Measurements from ENCODE around the gene S100A10. TPM values are rescaled to one million over a fixed set of nuclear protein-coding genes. Genes with fewer than 3 reads are reported as not detected.

Gene S100A10
- polyA plus RNA-seq, 1 experiment = 200 TPM

GRCh38 chr1:151953409-151954094, 40.1 kb downstream of the S100A10 start:
- ChIA-PET POLR2A (no interaction called here), CTCF (interaction anchor here (1.3 to 2.4 kb wide), 3 partner anchors 15 to 47 kb away, joined by 4 to 17 read pairs (median 4); no protein-coding TSS in a partner anchor)
- no peak for DNase-seq (ENCODE audit: low read depth, low spot score)
- no peaks in the 10 kb centered on the region; the same call in 1 of the 2 replicates for H3K9me3 ChIP-seq (ENCODE audit: control insufficient read depth, insufficient read depth, low read length)
- H3K27me3 ChIP-seq (ENCODE audit: control insufficient read depth, insufficient read depth, low read length) = peaks cover 13% of the 10 kb centered on the region
- no peak overlapping the region for H3K4me3 ChIP-seq (ENCODE audit: low read depth, low read length)
- TF ChIP-seq, protein P1, sequence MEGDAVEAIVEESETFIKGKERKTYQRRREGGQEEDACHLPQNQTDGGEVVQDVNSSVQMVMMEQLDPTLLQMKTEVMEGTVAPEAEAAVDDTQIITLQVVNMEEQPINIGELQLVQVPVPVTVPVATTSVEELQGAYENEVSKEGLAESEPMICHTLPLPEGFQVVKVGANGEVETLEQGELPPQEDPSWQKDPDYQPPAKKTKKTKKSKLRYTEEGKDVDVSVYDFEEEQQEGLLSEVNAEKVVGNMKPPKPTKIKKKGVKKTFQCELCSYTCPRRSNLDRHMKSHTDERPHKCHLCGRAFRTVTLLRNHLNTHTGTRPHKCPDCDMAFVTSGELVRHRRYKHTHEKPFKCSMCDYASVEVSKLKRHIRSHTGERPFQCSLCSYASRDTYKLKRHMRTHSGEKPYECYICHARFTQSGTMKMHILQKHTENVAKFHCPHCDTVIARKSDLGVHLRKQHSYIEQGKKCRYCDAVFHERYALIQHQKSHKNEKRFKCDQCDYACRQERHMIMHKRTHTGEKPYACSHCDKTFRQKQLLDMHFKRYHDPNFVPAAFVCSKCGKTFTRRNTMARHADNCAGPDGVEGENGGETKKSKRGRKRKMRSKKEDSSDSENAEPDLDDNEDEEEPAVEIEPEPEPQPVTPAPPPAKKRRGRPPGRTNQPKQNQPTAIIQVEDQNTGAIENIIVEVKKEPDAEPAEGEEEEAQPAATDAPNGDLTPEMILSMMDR (IDR thresholded peaks at IDR 0.05; ENCODE audit: low read depth, low read length) = no peak
- no peak overlapping the region for H3K27ac ChIP-seq (ENCODE audit: low read depth, low read length)

DNA sequence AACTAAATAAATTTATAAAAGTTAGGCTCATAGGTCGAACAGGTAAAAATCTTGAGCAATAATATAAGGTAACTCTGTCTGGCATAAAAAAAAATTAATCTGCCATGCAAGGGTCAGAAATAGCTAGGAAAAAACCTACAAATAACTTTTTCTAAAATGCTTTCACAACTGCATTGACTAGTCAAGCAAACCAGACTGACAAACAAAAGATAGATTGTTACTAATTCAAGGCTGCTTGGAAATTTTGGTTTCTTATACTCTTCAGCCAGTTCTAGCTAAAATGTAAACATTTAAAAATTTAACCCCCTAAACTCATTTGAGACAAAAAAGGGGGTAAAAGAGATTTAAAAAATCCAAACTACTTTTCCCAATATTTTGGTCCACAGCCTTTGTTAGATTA, 40.8 kb downstream of the S100A10 start:
- H3K4me3 ChIP-seq (ENCODE audit: low read depth, low read length) = no peak overlapping the region
- TF ChIP-seq, protein P1 (IDR thresholded peaks at IDR 0.05; ENCODE audit: low read depth, low read length) = no peak
- no peaks in the 10 kb centered on the region; the same call in 1 of the 2 replicates for H3K9me3 ChIP-seq (ENCODE audit: control insufficient read depth, insufficient read depth, low read length)
- ChIA-PET CTCF (interaction anchor here (0.8 to 2.4 kb wide), 3 partner anchors 13 to 19 kb away, joined by 3 to 17 read pairs (median 4); no protein-coding TSS in a partner anchor), POLR2A (interaction anchor here (0.6 kb wide), 1 partner anchor 1554 kb away, joined by 3 read pairs; no protein-coding TSS in a partner anchor)
- no peak for DNase-seq (ENCODE audit: low read depth, low spot score)
- H3K27ac ChIP-seq (ENCODE audit: low read depth, low read length) = no peak overlapping the region
- peaks cover 13% of the 10 kb centered on the region for H3K27me3 ChIP-seq (ENCODE audit: control insufficient read depth, insufficient read depth, low read length)

GRCh38 chr1:151949371-151950193, 44.1 kb downstream of the S100A10 start:
- no peaks in the 10 kb centered on the region; the same call in 1 of the 2 replicates for H3K9me3 ChIP-seq (ENCODE audit: control insufficient read depth, insufficient read depth, low read length)
- ChIA-PET CTCF (interaction anchor here (0.6 to 1.4 kb wide), 3 partner anchors 18 to 20 kb away, joined by 3 to 7 read pairs (median 4); no protein-coding TSS in a partner anchor), POLR2A (no interaction called here)
- no peak overlapping the region for H3K27ac ChIP-seq (ENCODE audit: low read depth, low read length)
- peaks cover 6% of the 10 kb centered on the region for H3K27me3 ChIP-seq (ENCODE audit: control insufficient read depth, insufficient read depth, low read length)
- no peak overlapping the region for H3K4me3 ChIP-seq (ENCODE audit: low read depth, low read length)
- TF ChIP-seq, protein P1 (IDR thresholded peaks at IDR 0.05; ENCODE audit: low read depth, low read length) = no peak
- DNase-seq (ENCODE audit: low read depth, low spot score) = no peak

GRCh38 chr1:151948506-151948905, 45.2 kb downstream of the S100A10 start:
- no peaks in the 10 kb centered on the region; the same call in 1 of the 2 replicates for H3K9me3 ChIP-seq (ENCODE audit: control insufficient read depth, insufficient read depth, low read length)
- no peak overlapping the region for H3K27ac ChIP-seq (ENCODE audit: low read depth, low read length)
- ChIA-PET POLR2A (no interaction called here), CTCF (interaction anchor here (0.6 to 0.7 kb wide), 3 partner anchors 214 to 520 kb away, joined by 3 to 6 read pairs (median 5); no protein-coding TSS in a partner anchor)
- no peak for DNase-seq (ENCODE audit: low read depth, low spot score)
- H3K27me3 ChIP-seq (ENCODE audit: control insufficient read depth, insufficient read depth, low read length) = peaks cover 6% of the 10 kb centered on the region
- H3K4me3 ChIP-seq (ENCODE audit: low read depth, low read length) = no peak overlapping the region
- TF ChIP-seq, protein P1 (IDR thresholded peaks at IDR 0.05; ENCODE audit: low read depth, low read length) = no peak

Data from AG04450 (cell line).